Tibial nerve (tissue), 4 donors: Measurements from ENCODE around the gene CCNY.

Experiments
- EP300 ChIP-seq, 2 donors: sonication (generic); formaldehyde crosslinking; IDR thresholded peaks; one replicate each; pipeline ENCODE4 v1.6.1; 2017; ENCODE audit warnings: antibody characterized with exemption in 2 of 2, mild to moderate bottlenecking in 1 of 2
- POLR2A ChIP-seq, 2 donors: fragments of 450-650 bp; IDR thresholded peaks; one replicate each; pipeline ENCODE4 v1.6.1; 2017; ENCODE audit warnings: antibody characterized with exemption in 2 of 2, mild to moderate bottlenecking in 2 of 2, moderate library complexity in 2 of 2
- TF ChIP-seq, protein P1 (sequence below), 5 experiments: fragments of 200-600 bp in 3 of 5; fragments of 450-650 bp in 2 of 5; sonication (generic) in 3 of 5; IDR thresholded peaks; one replicate each; pipeline ENCODE4 v1.5.1; 2016 to 2019; ENCODE audit warnings: antibody characterized with exemption in 5 of 5, mild to moderate bottlenecking in 3 of 5, moderate library complexity in 2 of 5

DNA sequence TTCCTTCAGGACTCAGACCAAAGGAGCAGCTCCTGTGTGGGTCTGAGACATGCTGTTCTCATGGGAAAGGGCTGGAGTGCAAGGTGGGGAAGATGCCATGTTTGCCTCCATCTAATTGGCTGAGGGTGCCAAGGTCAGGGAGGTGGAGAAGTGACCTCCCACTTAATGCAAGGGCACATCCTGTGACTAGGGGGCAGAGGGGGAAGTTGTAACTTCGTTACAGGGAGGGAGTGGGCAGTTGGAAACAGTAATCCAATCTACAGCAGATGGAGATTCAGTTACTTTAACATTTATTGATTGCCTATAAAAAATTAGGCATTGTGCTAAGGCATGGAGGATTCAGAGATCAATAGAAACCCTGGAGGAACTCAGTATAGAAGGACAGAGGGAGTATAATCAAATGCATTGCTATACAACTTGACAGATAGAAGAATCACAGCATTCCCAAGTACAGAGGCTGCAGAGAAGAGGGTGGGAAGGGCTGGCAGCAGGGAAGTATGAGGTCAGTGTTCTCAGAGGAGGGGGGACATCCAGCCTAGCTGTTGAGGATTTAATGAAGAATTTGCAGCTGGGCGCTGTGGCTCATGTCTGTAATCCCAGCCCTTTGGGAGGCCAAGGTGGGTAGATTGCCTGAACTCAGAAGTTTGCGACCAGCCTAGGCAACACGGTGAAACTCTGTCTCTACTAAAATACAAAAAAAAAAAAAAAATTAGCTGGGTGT lies 75.9 kb downstream of the CCNY start:
- TF ChIP-seq, protein P1, sequence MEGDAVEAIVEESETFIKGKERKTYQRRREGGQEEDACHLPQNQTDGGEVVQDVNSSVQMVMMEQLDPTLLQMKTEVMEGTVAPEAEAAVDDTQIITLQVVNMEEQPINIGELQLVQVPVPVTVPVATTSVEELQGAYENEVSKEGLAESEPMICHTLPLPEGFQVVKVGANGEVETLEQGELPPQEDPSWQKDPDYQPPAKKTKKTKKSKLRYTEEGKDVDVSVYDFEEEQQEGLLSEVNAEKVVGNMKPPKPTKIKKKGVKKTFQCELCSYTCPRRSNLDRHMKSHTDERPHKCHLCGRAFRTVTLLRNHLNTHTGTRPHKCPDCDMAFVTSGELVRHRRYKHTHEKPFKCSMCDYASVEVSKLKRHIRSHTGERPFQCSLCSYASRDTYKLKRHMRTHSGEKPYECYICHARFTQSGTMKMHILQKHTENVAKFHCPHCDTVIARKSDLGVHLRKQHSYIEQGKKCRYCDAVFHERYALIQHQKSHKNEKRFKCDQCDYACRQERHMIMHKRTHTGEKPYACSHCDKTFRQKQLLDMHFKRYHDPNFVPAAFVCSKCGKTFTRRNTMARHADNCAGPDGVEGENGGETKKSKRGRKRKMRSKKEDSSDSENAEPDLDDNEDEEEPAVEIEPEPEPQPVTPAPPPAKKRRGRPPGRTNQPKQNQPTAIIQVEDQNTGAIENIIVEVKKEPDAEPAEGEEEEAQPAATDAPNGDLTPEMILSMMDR (IDR thresholded peaks at IDR 0.05) = no peak
- TF ChIP-seq POLR2A (IDR thresholded peaks at IDR 0.05) (no peak), EP300 (IDR thresholded peaks at IDR 0.05) (no peak)
